IMR-90 (cell line): ENCODE results near the gene SOX6. TPM values are rescaled to one million over a fixed set of nuclear protein-coding genes. Genes with fewer than 3 reads are reported as not detected.
A peak's percentile ranks its signal among the peaks of the same experiment; 100 is the strongest.

ENCODE experiments used
- ATAC-seq: fragments of 200-7000 bp; cut with Tn5 transposase; 2 replicates; pipeline ENCODE4 v1.9.1; 2020; ENCODE audit warnings: low read depth, mild to moderate bottlenecking, moderate library complexity
- BruUV-seq: library from RNA; stranded (reverse); fragments of 400-500 nt; replicated peaks from 2 replicates; lab custom pipeline; 2021; lab: Mats Ljungman, UMichigan
- CTCF ChIA-PET: fragments of 300-600 bp; formaldehyde crosslinking; extraction: SDS; loops from one replicate; lab custom pipeline; 2021; ENCODE audit warnings: antibody characterized with exemption; lab: Yijun Ruan, JAX
- POLR2A ChIA-PET: fragments of 300-600 bp; sonication (Branson Sonifier 250); formaldehyde crosslinking; loops from one replicate; lab custom pipeline; 2022; ENCODE audit warnings: antibody characterized with exemption; ENCODE audit not compliant: unreplicated experiment; lab: Charles Lee
- DNase-seq: peaks from one replicate; pipeline ENCODE4 v3.0.0; 2013
- H2AFZ ChIP-seq: replicated peaks from 2 replicates; pipeline ENCODE3; 2013; ENCODE audit warnings: low read length, mild to moderate bottlenecking; ENCODE audit not compliant: poor library complexity
- H2AK5ac ChIP-seq: 2 replicates; pipeline ENCODE4 v1.6.1; 2013; ENCODE audit warnings: low read depth, low read length, inconsistent platforms
- H2AK9ac ChIP-seq: replicated peaks from 2 replicates; pipeline ENCODE3; 2013; ENCODE audit warnings: mild to moderate bottlenecking, low read depth, low read length, moderate library complexity; ENCODE audit not compliant: poor library complexity
- H2BK120ac ChIP-seq: 2 replicates; pipeline ENCODE4 v1.6.1; 2013; ENCODE audit warnings: low read depth, low read length, inconsistent platforms
- H2BK15ac ChIP-seq: 3 replicates; pipeline ENCODE4 v1.6.1; 2013; ENCODE audit warnings: low read depth, low read length, inconsistent platforms
- H2BK20ac ChIP-seq: 2 replicates; pipeline ENCODE4 v1.6.1; 2013; ENCODE audit warnings: low read depth, mild to moderate bottlenecking, inconsistent platforms, low read length, moderate library complexity
- H2BK5ac ChIP-seq: 2 replicates; pipeline ENCODE4 v1.6.1; 2013; ENCODE audit warnings: mild to moderate bottlenecking, low read depth, low read length, inconsistent platforms; ENCODE audit not compliant: poor library complexity, severe bottlenecking
- H3K14ac ChIP-seq: replicated peaks from 2 replicates; pipeline ENCODE4 v1.6.1; 2013; ENCODE audit warnings: low read depth, low read length, inconsistent platforms
- H3K18ac ChIP-seq: 2 replicates; pipeline ENCODE4 v1.6.1; 2013; ENCODE audit warnings: low read depth, low read length, control low read depth
- H3K23ac ChIP-seq: 2 replicates; pipeline ENCODE4 v1.6.1; 2013; ENCODE audit warnings: low read depth, low read length, inconsistent platforms
- H3K27ac ChIP-seq: 2 replicates; pipeline ENCODE4 v1.5.1; 2013; ENCODE audit warnings: mild to moderate bottlenecking, control low read depth, low read length; ENCODE audit not compliant: insufficient read depth
- H3K27me3 ChIP-seq: 2 replicates; pipeline ENCODE4 v1.6.1; 2013; ENCODE audit warnings: low read length; ENCODE audit not compliant: control insufficient read depth, insufficient read depth
- H3K36me3 ChIP-seq: 2 replicates; pipeline ENCODE4 v1.6.1; 2013; ENCODE audit warnings: low read length, mixed read lengths; ENCODE audit not compliant: control insufficient read depth, insufficient read depth
- H3K4ac ChIP-seq: 2 replicates; pipeline ENCODE4 v1.6.1; 2013; ENCODE audit warnings: low read depth, low read length, inconsistent platforms
- H3K4me1 ChIP-seq: 2 replicates; pipeline ENCODE4 v1.6.1; 2013; ENCODE audit warnings: low read length, mixed read lengths; ENCODE audit not compliant: control insufficient read depth, insufficient read depth
- H3K4me2 ChIP-seq: 2 replicates; pipeline ENCODE4 v1.6.1; 2013; ENCODE audit warnings: low read depth, mild to moderate bottlenecking, control low read depth, low read length, moderate library complexity
- H3K4me3 ChIP-seq: 2 replicates; pipeline ENCODE4 v1.5.1; 2013; ENCODE audit warnings: low read depth, mild to moderate bottlenecking, control low read depth, low read length, moderate library complexity; ENCODE audit not compliant: insufficient read depth
- H3K56ac ChIP-seq: 2 replicates; pipeline ENCODE4 v1.6.1; 2013; ENCODE audit warnings: low read length, inconsistent platforms; ENCODE audit not compliant: insufficient read depth; ENCODE audit errors: extremely low read depth
- H3K79me1 ChIP-seq, 2 experiments: 2 replicates each; pipeline ENCODE4 v1.6.1; 2013; ENCODE audit warnings: low read length in 2 of 2, inconsistent platforms in 1 of 2, low read depth in 1 of 2
- H3K9ac ChIP-seq: 2 replicates; pipeline ENCODE4 v1.6.1; 2013; ENCODE audit warnings: low read depth, low read length, control low read depth
- H3K9me1 ChIP-seq: 2 replicates; pipeline ENCODE4 v1.6.1; 2013; ENCODE audit warnings: low read length, inconsistent platforms; ENCODE audit not compliant: insufficient read depth
- H3K9me3 ChIP-seq: 2 replicates; pipeline ENCODE4 v1.6.1; 2013; ENCODE audit warnings: low read length; ENCODE audit not compliant: control insufficient read depth, insufficient read depth
- H4K20me1 ChIP-seq: 2 replicates; pipeline ENCODE4 v1.6.1; 2013; ENCODE audit warnings: low read length, inconsistent platforms; ENCODE audit not compliant: insufficient read depth
- H4K5ac ChIP-seq: 2 replicates; pipeline ENCODE4 v1.6.1; 2013; ENCODE audit warnings: mild to moderate bottlenecking, low read depth, low read length, control low read depth
- H4K8ac ChIP-seq, 2 experiments: 2 replicates each; pipeline ENCODE4 v1.6.1; 2013; ENCODE audit warnings: low read depth in 2 of 2, low read length in 2 of 2, control low read depth in 1 of 2, inconsistent platforms in 1 of 2
- H4K91ac ChIP-seq: 2 replicates; pipeline ENCODE4 v1.6.1; 2013; ENCODE audit warnings: low read depth, low read length, inconsistent platforms; ENCODE audit not compliant: insufficient read depth
- MAFK ChIP-seq: IDR thresholded peaks from 2 replicates; pipeline ENCODE4 v1.6.1; 2012; ENCODE audit warnings: low read depth, low read length, improper control_type of control experiment
- WGBS, 2 experiments: methylation state at CpG; one replicate each; pipeline versions ENCODE4 v1.1.5 to v1.1.7; 2013; ENCODE audit warnings: missing lambda C conversion rate in 2 of 2; ENCODE audit not compliant: insufficient read length in 1 of 2; ENCODE audit errors: extremely low coverage in 2 of 2; 5-methylcytosine and 5-hydroxymethylcytosine counted together
- dilution Hi-C: fragments of 300-500 bp; cut with HindIII; formaldehyde crosslinking; loops from one replicate; pipeline ENCODE4 v1.14.3; 2018; ENCODE audit warnings: low sequenced_read_pairs; ENCODE audit not compliant: unreplicated experiment
- in situ Hi-C: fragments of 300-500 bp; cut with MboI; formaldehyde crosslinking; loops from 3 replicates; pipeline ENCODE4 v1.14.3; 2019; ENCODE audit warnings: low sequenced_read_pairs, inconsistent platforms, mixed read lengths
- intact Hi-C: fragments of 100-400 bp; cut with micrococcal nuclease; formaldehyde crosslinking; loops from 2 replicates; pipeline ENCODE4 v1.10.0; 2022
- polyA plus RNA-seq, 3 experiments: library from polyadenylated mRNA; depleted of rRNA; stranded (reverse); fragments of >200 nt; gene quantifications; 2 replicates each; pipeline ENCODE4 v1.2.3, GENCODE V29; 2012; ENCODE audit warnings: low replicate concordance in 1 of 3
- total RNA-seq: library from RNA; depleted of rRNA; stranded (reverse); fragments of >200 nt; gene quantifications from 2 replicates; pipeline ENCODE4 v1.2.3, GENCODE V29; 2012
- TF ChIP-seq, protein P1 (sequence below): fragments of 150-350 bp; IDR thresholded peaks from 2 replicates; pipeline ENCODE4 v1.6.1; 2016; ENCODE audit warnings: low read depth, mild to moderate bottlenecking, low read length, moderate library complexity, borderline replicate concordance

SOX6 gene
- total and polyA plus RNA-seq, 2 of the 4 experiments (the other 2 are of a cell fraction): 1.7 to 7.7 TPM

DNA sequence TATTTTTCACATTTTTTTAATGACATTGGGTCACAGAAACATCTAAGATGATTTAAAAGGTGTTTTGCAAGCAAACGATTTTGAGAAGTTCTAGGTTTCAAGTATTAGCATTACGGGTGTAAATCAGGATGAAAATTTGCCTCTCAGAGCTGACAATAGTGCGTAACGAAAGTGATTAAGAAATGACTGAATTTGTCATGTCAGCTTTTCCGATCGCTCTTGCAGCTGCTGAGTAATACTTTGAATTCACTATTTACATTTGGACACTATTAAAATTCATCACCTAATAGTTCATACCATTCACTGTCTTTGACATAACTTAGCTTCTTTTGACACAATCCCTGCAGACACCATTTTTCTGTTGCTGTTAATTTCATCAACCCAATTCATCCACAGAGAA is 205.2 kb downstream of the SOX6 start:
- no peak overlapping the region for H3K18ac ChIP-seq
- DNase-seq: no peak
- H2AK5ac ChIP-seq: no peak overlapping the region
- H2BK15ac ChIP-seq: no peak overlapping the region
- no peaks in the 10 kb centered on the region for H3K36me3 ChIP-seq
- no peak overlapping the region for H4K8ac ChIP-seq
- H3K23ac ChIP-seq: no peak overlapping the region
- no peaks in the 10 kb centered on the region for H3K79me1 ChIP-seq
- no peaks in the 10 kb centered on the region for H3K9me3 ChIP-seq
- no peak overlapping the region for H4K5ac ChIP-seq
- ChIA-PET CTCF (interaction anchor here (0.7 kb wide), 1 partner anchor 13 kb away, joined by 3 read pairs; no protein-coding TSS in a partner anchor), POLR2A (no interaction called here)
- BruUV-seq: no TSS peak
- no peak for ATAC-seq
- H3K56ac ChIP-seq: no peak overlapping the region
- H2BK120ac ChIP-seq: no peak overlapping the region
- TF ChIP-seq, protein P1, sequence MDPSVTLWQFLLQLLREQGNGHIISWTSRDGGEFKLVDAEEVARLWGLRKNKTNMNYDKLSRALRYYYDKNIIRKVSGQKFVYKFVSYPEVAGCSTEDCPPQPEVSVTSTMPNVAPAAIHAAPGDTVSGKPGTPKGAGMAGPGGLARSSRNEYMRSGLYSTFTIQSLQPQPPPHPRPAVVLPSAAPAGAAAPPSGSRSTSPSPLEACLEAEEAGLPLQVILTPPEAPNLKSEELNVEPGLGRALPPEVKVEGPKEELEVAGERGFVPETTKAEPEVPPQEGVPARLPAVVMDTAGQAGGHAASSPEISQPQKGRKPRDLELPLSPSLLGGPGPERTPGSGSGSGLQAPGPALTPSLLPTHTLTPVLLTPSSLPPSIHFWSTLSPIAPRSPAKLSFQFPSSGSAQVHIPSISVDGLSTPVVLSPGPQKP: no peak
- peak; percentile 94 for TF ChIP-seq MAFK
- WGBS, 2 experiments: no CpG with 5 or more reads among the region's 6 CpGs
- no peak overlapping the region for H3K27ac ChIP-seq
- dilution Hi-C loops: no loop called here
- no peaks in the 10 kb centered on the region for H3K27me3 ChIP-seq
- H3K4me3 ChIP-seq: no peak overlapping the region
- H3K14ac ChIP-seq: no peak overlapping the region
- peaks cover 7% of the 10 kb centered on the region for H3K4me1 ChIP-seq
- no peak overlapping the region for H4K91ac ChIP-seq
- H2BK5ac ChIP-seq: no peak overlapping the region
- H3K4ac ChIP-seq: no peak overlapping the region
- no peak overlapping the region for H3K4me2 ChIP-seq
- in situ Hi-C loops: no loop called here
- no peak overlapping the region for H2AFZ ChIP-seq
- H2BK20ac ChIP-seq: no peak overlapping the region
- no peak overlapping the region for H3K9ac ChIP-seq
- H2AK9ac ChIP-seq: no peak overlapping the region
- no peaks in the 10 kb centered on the region for H3K9me1 ChIP-seq
- intact Hi-C loops: no loop called here
- no peaks in the 10 kb centered on the region for H4K20me1 ChIP-seq
